Testis (tissue), 3 donors: ENCODE data around the gene PTTG2. TPM values are rescaled to one million over a fixed set of nuclear protein-coding genes. Genes with fewer than 3 reads are reported as not detected.

ENCODE experiments used
- DNase-seq: peaks from one replicate; pipeline ENCODE4 v3.0.0-alpha.2; 2019
- H3K27ac ChIP-seq, 2 donors: fragments of 200-600 bp; sonication (generic); one replicate each; pipeline ENCODE4 v1.5.1; 2019
- H3K27me3 ChIP-seq: fragments of 200-600 bp; sonication (generic); one replicate; pipeline ENCODE4 v1.5.1; 2019
- H3K36me3 ChIP-seq: fragments of 200-600 bp; sonication (generic); one replicate; pipeline ENCODE4 v1.5.1; 2017; ENCODE audit warnings: low read depth; ENCODE audit errors: missing control alignments
- H3K4me1 ChIP-seq: fragments of 200-600 bp; sonication (generic); one replicate; pipeline ENCODE4 v1.5.1; 2019
- H3K4me3 ChIP-seq, 2 donors: fragments of 200-600 bp; sonication (generic); one replicate each; pipeline ENCODE4 v1.5.1; 2017 to 2019
- H3K9me3 ChIP-seq: fragments of 200-600 bp; sonication (generic); one replicate; pipeline ENCODE4 v1.5.1; 2017
- POLR2A ChIP-seq: fragments of 450-650 bp; IDR thresholded peaks from one replicate; pipeline ENCODE4 v1.6.1; 2017; ENCODE audit warnings: antibody characterized with exemption, mild to moderate bottlenecking, moderate library complexity
- WGBS, 2 donors: methylation state at CpG; one replicate each; pipeline ENCODE4 v1.1.5; 2018; 5-methylcytosine and 5-hydroxymethylcytosine counted together
- intact Hi-C: fragments of 100-400 bp; cut with DNase I; formaldehyde crosslinking; loops from one replicate; pipeline ENCODE4 v1.15.1; 2023; ENCODE audit warnings: low total_unique reads
- polyA plus RNA-seq: library from polyadenylated mRNA; stranded (reverse); fragments of 350-450 nt; fragmentation: Illumina TruSeq; extraction: RNeasy Lipid Tissue Mini Kit (QIAGEN cat#74804); gene quantifications from one replicate; pipeline ENCODE4 v1.2.3, GENCODE V29; 2014; ENCODE audit warnings: low read depth, low replicate concordance; ENCODE audit not compliant: insufficient read depth
- total RNA-seq, 2 donors: library from RNA; depleted of rRNA; stranded (reverse); fragments of >200 nt; gene quantifications; one replicate each; pipeline ENCODE4 v1.2.3, GENCODE V29; 2016
- TF ChIP-seq, protein P1 (sequence below), 3 experiments: fragments of 450-650 bp in 2 of 3; fragments of 200-600 bp in 1 of 3; sonication (generic) in 1 of 3; IDR thresholded peaks; one replicate each; pipeline ENCODE4 v1.5.1; 2016 to 2019; ENCODE audit warnings: antibody characterized with exemption in 3 of 3, mild to moderate bottlenecking in 2 of 3, moderate library complexity in 1 of 3

PTTG2 gene
- total and polyA plus RNA-seq, 3 donors from 2014 or later = 0.50 TPM; not detected in 2

DNA sequence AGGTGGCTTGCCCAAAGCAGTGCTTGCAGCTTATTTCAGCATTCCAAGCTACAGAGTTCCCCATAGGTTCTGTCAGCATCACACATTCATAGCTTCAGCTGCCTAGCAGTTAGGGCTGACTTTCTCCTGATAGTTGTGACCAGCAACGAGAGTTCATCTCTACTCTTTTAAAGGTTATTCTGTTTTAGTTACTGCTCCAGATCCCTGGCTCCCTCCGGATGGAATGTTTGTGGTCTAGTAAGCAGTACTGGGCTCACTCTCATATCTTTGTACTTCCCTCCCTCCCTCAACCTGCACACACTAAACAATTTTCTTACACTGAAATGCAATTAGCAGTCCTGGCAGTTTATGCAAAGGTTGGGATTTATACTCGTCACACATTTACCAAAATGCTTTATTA, 43.9 kb downstream of the PTTG2 start:
- peaks cover 21% of the 10 kb centered on the region for H3K4me1 ChIP-seq
- no peaks in the 10 kb centered on the region for H3K9me3 ChIP-seq
- WGBS, 2 donors = 43 to 52% methylated on average over 3 of the region's 3 CpGs
- H3K27me3 ChIP-seq = no peaks in the 10 kb centered on the region
- no peaks in the 10 kb centered on the region for H3K36me3 ChIP-seq
- TF ChIP-seq POLR2A = no peak
- TF ChIP-seq, protein P1, sequence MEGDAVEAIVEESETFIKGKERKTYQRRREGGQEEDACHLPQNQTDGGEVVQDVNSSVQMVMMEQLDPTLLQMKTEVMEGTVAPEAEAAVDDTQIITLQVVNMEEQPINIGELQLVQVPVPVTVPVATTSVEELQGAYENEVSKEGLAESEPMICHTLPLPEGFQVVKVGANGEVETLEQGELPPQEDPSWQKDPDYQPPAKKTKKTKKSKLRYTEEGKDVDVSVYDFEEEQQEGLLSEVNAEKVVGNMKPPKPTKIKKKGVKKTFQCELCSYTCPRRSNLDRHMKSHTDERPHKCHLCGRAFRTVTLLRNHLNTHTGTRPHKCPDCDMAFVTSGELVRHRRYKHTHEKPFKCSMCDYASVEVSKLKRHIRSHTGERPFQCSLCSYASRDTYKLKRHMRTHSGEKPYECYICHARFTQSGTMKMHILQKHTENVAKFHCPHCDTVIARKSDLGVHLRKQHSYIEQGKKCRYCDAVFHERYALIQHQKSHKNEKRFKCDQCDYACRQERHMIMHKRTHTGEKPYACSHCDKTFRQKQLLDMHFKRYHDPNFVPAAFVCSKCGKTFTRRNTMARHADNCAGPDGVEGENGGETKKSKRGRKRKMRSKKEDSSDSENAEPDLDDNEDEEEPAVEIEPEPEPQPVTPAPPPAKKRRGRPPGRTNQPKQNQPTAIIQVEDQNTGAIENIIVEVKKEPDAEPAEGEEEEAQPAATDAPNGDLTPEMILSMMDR (IDR thresholded peaks at IDR 0.05) = no peak
- peak overlapping the region in 1 of 2 donors; percentile 36 for H3K27ac ChIP-seq
- intact Hi-C loops = no loop called here
- no peak overlapping the region for H3K4me3 ChIP-seq
- DNase-seq = no peak

GRCh38 chr4:38004887-38005286, 44.7 kb downstream of the PTTG2 start:
- intact Hi-C loops = no loop called here
- Histone ChIP-seq H3K36me3 (no peaks in the 10 kb centered on the region), H3K9me3 (no peaks in the 10 kb centered on the region), H3K27ac (peak overlapping the region in 1 of 2 donors; percentile 36), H3K4me3 (no peak overlapping the region), H3K4me1 (peaks cover 21% of the 10 kb centered on the region), H3K27me3 (no peaks in the 10 kb centered on the region)
- TF ChIP-seq POLR2A = no peak
- TF ChIP-seq, protein P1 (IDR thresholded peaks at IDR 0.05) = no peak
- 39 to 73% methylated on average over 6 of the region's 6 CpGs for WGBS, 2 donors
- peak; percentile 35 for DNase-seq

DNA sequence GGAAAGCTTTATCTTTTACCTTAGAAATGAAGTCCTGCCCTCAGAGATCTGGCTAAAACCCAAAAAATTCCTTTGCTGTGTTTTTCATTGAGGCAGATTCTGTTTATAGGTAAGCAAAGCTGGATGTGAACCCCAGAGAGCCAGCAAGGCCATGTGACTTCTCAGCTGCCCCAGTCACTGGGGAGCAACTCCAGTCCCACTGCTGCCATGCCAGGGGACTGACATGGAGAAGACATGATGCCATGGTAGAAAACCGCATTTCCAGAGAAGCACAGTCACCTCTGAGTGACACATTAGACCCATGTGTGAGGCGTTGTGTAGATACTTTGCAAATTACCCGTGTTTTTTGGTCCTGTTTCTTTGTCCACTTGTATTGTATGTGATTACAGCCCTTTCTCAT, 45.4 kb downstream of the PTTG2 start:
- Histone ChIP-seq H3K4me3 (no peak overlapping the region), H3K4me1 (peaks cover 21% of the 10 kb centered on the region), H3K27me3 (no peaks in the 10 kb centered on the region), H3K27ac (peak overlapping the region in 1 of 2 donors; percentile 36), H3K36me3 (no peaks in the 10 kb centered on the region), H3K9me3 (no peaks in the 10 kb centered on the region)
- 69 to 83% methylated on average over 3 of the region's 3 CpGs for WGBS, 2 donors
- no peak for TF ChIP-seq POLR2A
- TF ChIP-seq, protein P1 (IDR thresholded peaks at IDR 0.05) = no peak
- no peak for DNase-seq
- intact Hi-C loops = no loop called here

DNA sequence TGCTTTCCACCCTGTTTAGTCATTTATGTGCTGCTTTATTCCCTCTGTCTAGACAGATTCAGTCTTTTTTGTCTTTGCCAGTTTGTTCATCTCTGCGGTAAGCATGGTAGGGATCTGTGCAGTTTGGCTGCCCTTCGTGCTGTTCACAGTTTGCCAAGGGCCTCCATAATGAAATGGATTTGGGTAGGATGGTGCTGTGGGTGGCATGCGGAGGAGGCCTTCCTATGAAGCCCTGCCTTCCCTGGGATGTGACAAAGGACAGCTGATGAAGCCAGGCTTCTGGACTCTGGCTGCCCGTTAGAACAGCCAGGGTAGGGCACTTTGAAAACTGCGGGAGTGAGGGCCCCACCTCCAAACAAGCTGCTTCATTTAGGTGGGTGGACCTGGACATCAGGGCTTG, 47.4 kb downstream of the PTTG2 start:
- H3K4me3 ChIP-seq = no peak overlapping the region
- intact Hi-C loops = no loop called here
- no peak overlapping the region for H3K27ac ChIP-seq
- WGBS, 2 donors = 73 to 78% methylated on average over 5 of the region's 5 CpGs
- H3K36me3 ChIP-seq = no peaks in the 10 kb centered on the region
- no peak for TF ChIP-seq POLR2A
- TF ChIP-seq, protein P1 (IDR thresholded peaks at IDR 0.05) = no peak
- DNase-seq = no peak
- H3K9me3 ChIP-seq = no peaks in the 10 kb centered on the region
- H3K4me1 ChIP-seq = peaks cover 21% of the 10 kb centered on the region
- H3K27me3 ChIP-seq = no peaks in the 10 kb centered on the region

GRCh38 chr4:38008571-38009021, 48.4 kb downstream of the PTTG2 start:
- no peak for DNase-seq
- Histone ChIP-seq H3K36me3 (no peaks in the 10 kb centered on the region), H3K27ac (no peak overlapping the region), H3K4me1 (peaks cover 21% of the 10 kb centered on the region), H3K9me3 (no peaks in the 10 kb centered on the region), H3K27me3 (no peaks in the 10 kb centered on the region), H3K4me3 (no peak overlapping the region)
- intact Hi-C loops = no loop called here
- 92 to 97% methylated on average over 3 of the region's 3 CpGs for WGBS, 2 donors
- TF ChIP-seq, protein P1 (IDR thresholded peaks at IDR 0.05) = no peak
- no peak for TF ChIP-seq POLR2A
